HEK293 (cell line): ENCODE measurements around the gene OR2AT4.
A peak's percentile ranks its signal among the peaks of the same experiment; 100 is the strongest.

ENCODE experiments used
- CTCF ChIA-PET: fragments of 350-600 bp; formaldehyde crosslinking; extraction: SDS; loops from one replicate; lab custom pipeline; 2021; ENCODE audit warnings: antibody characterized with exemption; lab: Yijun Ruan, JAX
- POLR2A ChIA-PET: fragments of 300-600 bp; formaldehyde crosslinking; extraction: SDS; loops from one replicate; lab custom pipeline; 2020; ENCODE audit warnings: antibody characterized with exemption, inconsistent platforms; lab: Yijun Ruan, JAX
- H3K27ac ChIP-seq: fragments of 200-500 bp; sonication (Bioruptor generic); 2 replicates; pipeline ENCODE4 v1.5.1; 2014; ENCODE audit warnings: low read depth, low read length, control low read depth, inconsistent platforms; ENCODE audit errors: extremely low read depth
- H3K36me3 ChIP-seq, 2 experiments: fragments of 200-500 bp in 1 of 2; sonication (Bioruptor generic) in 1 of 2; 1 replicate in 1 of 2; 2 replicates in 1 of 2; pipeline ENCODE4 v1.5.1; 2014 to 2017; ENCODE audit warnings: inconsistent platforms in 2 of 2, low read length in 2 of 2; ENCODE audit not compliant: control insufficient read depth in 2 of 2, insufficient read depth in 1 of 2
- H3K4me1 ChIP-seq: fragments of 200-500 bp; sonication (Bioruptor generic); 2 replicates; pipeline ENCODE4 v1.5.1; 2014; ENCODE audit warnings: mild to moderate bottlenecking, low read length, inconsistent platforms; ENCODE audit not compliant: control insufficient read depth, insufficient read depth
- H3K4me3 ChIP-seq: 2 replicates; pipeline ENCODE4 v1.5.1; 2011; ENCODE audit warnings: low read depth, mild to moderate bottlenecking, control low read depth, low read length, moderate library complexity
- H3K9me3 ChIP-seq: fragments of 200-500 bp; sonication (Bioruptor generic); 2 replicates; pipeline ENCODE4 v1.5.1; 2014; ENCODE audit warnings: low read depth, low read length, inconsistent platforms; ENCODE audit not compliant: control insufficient read depth, insufficient read depth
- GLIS1 ChIP-seq: fragments of 450-650 bp; formaldehyde crosslinking; IDR thresholded peaks from 2 replicates; pipeline ENCODE4 v1.5.1; 2016; ENCODE audit warnings: missing biosample characterization, missing genetic modification characterization
- INSM2 ChIP-seq: fragments of 450-650 bp; formaldehyde crosslinking; IDR thresholded peaks from 2 replicates; pipeline ENCODE4 v1.5.1; 2016; ENCODE audit warnings: missing biosample characterization, missing genetic modification characterization
- KLF10 ChIP-seq: fragments of 450-650 bp; IDR thresholded peaks from 2 replicates; pipeline ENCODE4 v1.5.1; 2018; ENCODE audit warnings: missing biosample characterization, mild to moderate bottlenecking, missing genetic modification characterization
- KLF8 ChIP-seq: fragments of 450-650 bp; formaldehyde crosslinking; IDR thresholded peaks from 2 replicates; pipeline ENCODE4 v1.5.1; 2016; ENCODE audit warnings: missing biosample characterization, missing genetic modification characterization
- MYNN ChIP-seq: fragments of 450-650 bp; formaldehyde crosslinking; IDR thresholded peaks from 2 replicates; pipeline ENCODE4 v1.5.1; 2016; ENCODE audit warnings: missing biosample characterization, missing genetic modification characterization, borderline replicate concordance
- SP3 ChIP-seq: fragments of 450-650 bp; formaldehyde crosslinking; IDR thresholded peaks from 2 replicates; pipeline ENCODE4 v1.5.1; 2016; ENCODE audit warnings: missing biosample characterization, missing genetic modification characterization
- ZBTB7A ChIP-seq: fragments of 450-650 bp; formaldehyde crosslinking; IDR thresholded peaks from 2 replicates; pipeline ENCODE4 v1.5.1; 2016; ENCODE audit warnings: low read depth, missing biosample characterization, missing genetic modification characterization
- ZNF114 ChIP-seq: fragments of 450-650 bp; formaldehyde crosslinking; IDR thresholded peaks from 2 replicates; pipeline ENCODE4 v1.5.0; 2017; ENCODE audit warnings: missing biosample characterization, missing genetic modification characterization
- ZNF146 ChIP-seq: fragments of 450-650 bp; formaldehyde crosslinking; IDR thresholded peaks from 2 replicates; pipeline ENCODE4 v1.5.1; 2016; ENCODE audit warnings: missing biosample characterization, missing genetic modification characterization
- ZNF169 ChIP-seq: fragments of 450-650 bp; formaldehyde crosslinking; IDR thresholded peaks from 2 replicates; pipeline ENCODE4 v1.5.1; 2016; ENCODE audit warnings: missing biosample characterization, missing genetic modification characterization
- ZNF19 ChIP-seq: fragments of 450-650 bp; formaldehyde crosslinking; IDR thresholded peaks from 2 replicates; pipeline ENCODE4; 2016; ENCODE audit warnings: missing biosample characterization, missing genetic modification characterization, low read depth
- ZNF223 ChIP-seq: fragments of 450-650 bp; formaldehyde crosslinking; IDR thresholded peaks from 2 replicates; pipeline ENCODE4 v1.5.1; 2016; ENCODE audit warnings: missing biosample characterization, missing genetic modification characterization
- ZNF266 ChIP-seq: fragments of 450-650 bp; formaldehyde crosslinking; IDR thresholded peaks from 2 replicates; pipeline ENCODE4 v1.5.1; 2016; ENCODE audit warnings: missing biosample characterization, missing genetic modification characterization, low read depth
- ZNF354C ChIP-seq: fragments of 450-650 bp; formaldehyde crosslinking; IDR thresholded peaks from 2 replicates; pipeline ENCODE4 v1.5.1; 2016; ENCODE audit warnings: missing biosample characterization, missing genetic modification characterization, low read depth, borderline replicate concordance
- ZNF530 ChIP-seq: fragments of 450-650 bp; formaldehyde crosslinking; IDR thresholded peaks from 2 replicates; pipeline ENCODE4 v1.5.1; 2016; ENCODE audit warnings: low read depth, missing biosample characterization, missing genetic modification characterization
- ZNF571 ChIP-seq: fragments of 450-650 bp; formaldehyde crosslinking; IDR thresholded peaks from 2 replicates; pipeline ENCODE4 v1.5.0; 2017; ENCODE audit warnings: missing biosample characterization, missing genetic modification characterization
- ZNF610 ChIP-seq: fragments of 450-650 bp; formaldehyde crosslinking; IDR thresholded peaks from 2 replicates; pipeline ENCODE4 v1.5.1; 2016; ENCODE audit warnings: missing biosample characterization, missing genetic modification characterization, borderline replicate concordance
- ZNF626 ChIP-seq: fragments of 450-650 bp; sonication (Bioruptor Pico); formaldehyde crosslinking; IDR thresholded peaks from 2 replicates; pipeline ENCODE4 v1.5.1; 2018; ENCODE audit warnings: missing biosample characterization, missing genetic modification characterization, inconsistent platforms
- ZNF677 ChIP-seq: fragments of 450-650 bp; IDR thresholded peaks from 2 replicates; pipeline ENCODE4 v1.5.0; 2018; ENCODE audit warnings: missing biosample characterization, mild to moderate bottlenecking, missing genetic modification characterization, moderate library complexity
- ZNF768 ChIP-seq: fragments of 450-650 bp; formaldehyde crosslinking; IDR thresholded peaks from 2 replicates; pipeline ENCODE4 v1.5.1; 2018; ENCODE audit warnings: missing biosample characterization, mild to moderate bottlenecking, missing genetic modification characterization
- ZNF843 ChIP-seq: fragments of 450-650 bp; formaldehyde crosslinking; IDR thresholded peaks from 2 replicates; pipeline ENCODE4 v1.5.1; 2016; ENCODE audit warnings: missing biosample characterization, missing genetic modification characterization
- TF ChIP-seq, protein P1 (sequence below): fragments of 450-650 bp; formaldehyde crosslinking; IDR thresholded peaks from 2 replicates; pipeline ENCODE4 v1.5.1; 2016; ENCODE audit warnings: missing biosample characterization, missing genetic modification characterization

OR2AT4 gene

GRCh38 chr11:75069473-75069872 is 27.2 kb downstream of the OR2AT4 start:
- Histone ChIP-seq H3K27ac (no peak overlapping the region), H3K9me3 (no peaks in the 10 kb centered on the region), H3K4me1 (no peaks in the 10 kb centered on the region), H3K4me3 (no peak overlapping the region)
- CTCF ChIA-PET = interaction anchor here (0.6 to 1.3 kb wide), 2 partner anchors 46 to 99 kb away, joined by 4 to 5 read pairs; no protein-coding TSS in a partner anchor
- TF ChIP-seq ZNF530 (tag by site-specific recombination) (no peak), ZNF768 (no peak), ZBTB7A (tag by site-specific recombination) (no peak), ZNF677 (tag by site-specific recombination) (no peak), ZNF626 (tag by site-specific recombination) (no peak), MYNN (no peak), ZNF19 (tag by site-specific recombination) (no peak), KLF8 (tag by site-specific recombination) (no peak), ZNF843 (no peak), GLIS1 (tag by site-specific recombination) (no peak), ZNF571 (no peak), ZNF610 (tag by site-specific recombination) (no peak), KLF10 (no peak), ZNF169 (tag by site-specific recombination) (no peak), ZNF114 (tag by site-specific recombination) (no peak), SP3 (tag by site-specific recombination) (no peak)
- TF ChIP-seq, protein P1, sequence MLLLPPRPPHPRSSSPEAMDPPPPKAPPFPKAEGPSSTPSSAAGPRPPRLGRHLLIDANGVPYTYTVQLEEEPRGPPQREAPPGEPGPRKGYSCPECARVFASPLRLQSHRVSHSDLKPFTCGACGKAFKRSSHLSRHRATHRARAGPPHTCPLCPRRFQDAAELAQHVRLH (tag by site-specific recombination) = no peak
- TF ChIP-seq, all 188 proteins: peak for 0
- no peaks in the 10 kb centered on the region for H3K36me3 ChIP-seq
- POLR2A ChIA-PET = no interaction called here

DNA sequence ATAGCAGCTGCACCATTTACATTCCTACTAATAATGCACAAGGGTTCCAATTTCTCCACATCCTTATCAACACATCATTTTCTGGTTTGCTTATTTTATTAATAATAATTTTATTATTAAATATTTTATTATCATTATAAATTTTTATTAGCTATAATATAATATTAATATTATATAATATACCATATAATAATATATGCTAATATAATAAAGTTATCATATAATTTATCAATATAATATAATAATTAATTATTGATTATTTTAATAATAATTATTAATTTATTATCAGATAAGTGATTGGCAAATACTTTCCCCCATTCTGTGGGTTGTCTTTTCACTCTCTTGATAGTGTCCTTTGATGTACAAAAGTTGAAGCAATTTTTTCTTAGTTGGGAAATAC is 27.7 kb downstream of the OR2AT4 start:
- H3K4me3 ChIP-seq = no peak overlapping the region
- H3K9me3 ChIP-seq = no peaks in the 10 kb centered on the region
- no peak overlapping the region for H3K27ac ChIP-seq
- CTCF ChIA-PET = interaction anchor here (1.3 to 1.4 kb wide), 2 partner anchors 40 to 46 kb away, joined by 4 to 5 read pairs; no protein-coding TSS in a partner anchor
- H3K36me3 ChIP-seq = no peaks in the 10 kb centered on the region
- no peak for TF ChIP-seq ZNF266 (tag by site-specific recombination)
- TF ChIP-seq ZNF354C (tag by site-specific recombination) = no peak
- no peaks in the 10 kb centered on the region for H3K4me1 ChIP-seq
- POLR2A ChIA-PET = no interaction called here

GRCh38 chr11:75068559-75068958 is 28.1 kb downstream of the OR2AT4 start:
- Histone ChIP-seq H3K27ac (no peak overlapping the region), H3K36me3 (no peaks in the 10 kb centered on the region), H3K9me3 (no peaks in the 10 kb centered on the region), H3K4me3 (no peak overlapping the region), H3K4me1 (no peaks in the 10 kb centered on the region)
- no peak for TF ChIP-seq ZNF223
- peak; percentile 67 for TF ChIP-seq ZNF146 (tag by site-specific recombination)
- TF ChIP-seq INSM2 = no peak
- POLR2A ChIA-PET = no interaction called here
- CTCF ChIA-PET = interaction anchor here (1.3 to 1.4 kb wide), 2 partner anchors 40 to 46 kb away, joined by 4 to 5 read pairs; no protein-coding TSS in a partner anchor
